HG03442 (cell line): Measurements from ENCODE around the gene SRPK3.
"Not testable (repeated sequence)": the region's sequence is repeated elsewhere in the genome, so short reads cannot be mapped to it uniquely, and the experiment has no call there.

Source experiments
- ATAC-seq: cut with Tn5 transposase; IDR thresholded peaks from one replicate; pipeline ENCODE4 v1.9.1; 2021; ENCODE audit warnings: mild to moderate bottlenecking, moderate library complexity; ENCODE audit not compliant: unreplicated experiment

The SRPK3 gene

DNA sequence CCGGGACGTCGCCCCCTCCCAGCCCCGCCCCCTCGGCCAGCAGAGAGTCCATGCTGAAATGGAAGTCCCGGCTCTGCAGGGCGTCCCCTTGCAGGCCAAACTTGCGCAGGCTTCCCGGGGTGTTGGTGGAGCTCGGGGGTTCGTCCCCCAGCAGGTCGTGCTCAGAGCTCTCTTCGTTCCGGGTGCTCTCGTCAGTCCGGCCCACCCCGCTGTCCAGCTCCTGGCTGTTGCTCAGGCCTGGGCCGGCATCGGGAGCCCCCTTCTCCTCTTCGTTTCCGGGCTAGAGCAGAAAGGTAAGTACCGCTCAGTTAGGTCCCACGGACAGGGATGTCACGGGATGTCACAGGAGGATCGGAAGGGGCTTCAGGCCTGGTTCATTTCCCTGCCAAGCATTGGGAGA lies 23.8 kb downstream of the SRPK3 start:
- ATAC-seq, result no peak

DNA sequence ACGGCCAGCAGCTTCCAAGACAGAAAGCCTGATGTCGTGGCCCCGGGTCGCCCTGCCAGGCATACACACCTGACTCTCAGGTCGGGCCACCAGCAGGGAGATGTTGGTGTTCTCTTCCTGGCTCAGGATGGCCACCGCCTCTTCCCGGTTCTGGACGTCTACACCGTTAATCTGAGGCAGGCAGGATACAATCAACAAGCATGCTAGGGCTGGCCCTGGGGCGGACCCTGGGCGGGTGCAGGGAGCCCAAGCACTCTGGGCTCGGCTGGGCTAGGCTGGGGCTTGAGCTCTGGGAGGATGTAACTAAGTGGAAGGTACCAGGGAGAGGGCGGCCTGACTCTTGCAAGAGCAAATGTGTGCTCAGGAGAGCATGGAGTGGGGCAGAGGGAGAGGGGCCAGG lies 24.6 kb downstream of the SRPK3 start:
- no peak for ATAC-seq

DNA sequence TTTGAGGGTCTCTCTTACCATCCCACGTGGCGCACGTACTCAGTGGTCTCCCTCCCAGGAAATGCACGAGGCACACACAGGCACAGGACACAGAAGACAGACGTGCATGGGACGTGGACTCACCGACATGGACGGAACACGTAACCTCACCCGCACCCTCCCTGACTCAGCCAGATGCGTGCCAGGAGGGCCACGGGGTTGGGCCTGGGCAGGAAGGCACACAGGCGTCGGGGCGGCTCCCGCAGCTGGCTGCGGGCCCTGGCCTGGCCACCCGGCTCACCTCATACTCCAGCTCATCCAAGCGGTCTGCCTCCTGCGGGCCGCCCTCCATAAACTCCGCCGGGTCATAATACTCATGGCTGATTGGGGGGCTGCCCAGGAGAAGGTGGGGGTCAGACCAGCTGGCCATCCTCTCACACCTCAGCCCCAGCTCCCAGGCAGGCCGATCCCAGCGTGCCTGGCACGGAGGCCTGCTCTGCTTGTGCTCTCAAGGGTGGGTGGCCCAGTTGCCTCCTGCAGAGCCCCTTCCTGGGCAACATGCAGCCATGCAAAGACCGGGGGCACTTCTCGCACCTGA lies 26.2 kb downstream of the SRPK3 start:
- no peak for ATAC-seq

DNA sequence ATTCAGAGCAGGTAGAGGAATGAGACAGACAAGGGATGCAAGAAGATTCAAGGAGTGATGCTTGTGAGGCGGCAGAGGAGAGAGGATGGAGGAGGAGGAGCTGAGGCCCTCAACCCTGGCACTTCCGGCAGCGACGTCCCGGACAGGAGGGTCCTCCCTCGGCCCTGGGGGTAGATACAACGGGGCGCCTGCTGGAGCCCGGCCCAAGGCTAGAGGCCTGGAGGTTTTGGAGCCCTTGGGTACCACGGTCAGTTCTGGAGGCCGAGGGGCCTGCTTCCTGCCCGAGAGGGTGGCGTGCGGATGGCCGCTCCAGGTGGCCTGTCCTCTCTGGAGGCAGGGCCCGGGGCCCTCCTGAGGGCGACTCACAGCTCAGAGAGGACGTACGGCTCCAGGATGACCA lies 27.1 kb downstream of the SRPK3 start:
- ATAC-seq, result no peak

DNA sequence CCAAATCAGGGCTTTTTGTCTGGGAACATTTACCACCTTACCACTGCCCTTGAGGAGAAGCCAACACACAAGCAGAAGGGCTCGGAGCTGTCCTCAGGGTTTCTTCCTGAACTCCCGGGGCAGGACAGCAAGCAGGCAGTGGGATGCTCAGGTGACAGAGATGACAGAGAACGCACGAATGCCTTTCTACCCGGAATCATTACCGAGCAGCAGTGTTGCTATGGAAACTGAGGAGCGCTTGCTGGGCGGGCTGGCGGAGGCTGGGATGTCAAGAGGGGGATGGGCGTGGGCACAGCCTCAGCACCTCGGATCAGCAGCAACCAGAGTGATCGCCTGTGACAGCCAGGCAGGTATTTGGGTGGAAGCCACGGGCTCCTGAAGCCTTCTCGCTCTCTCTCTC lies 31.4 kb downstream of the SRPK3 start:
- ATAC-seq, result no peak

DNA sequence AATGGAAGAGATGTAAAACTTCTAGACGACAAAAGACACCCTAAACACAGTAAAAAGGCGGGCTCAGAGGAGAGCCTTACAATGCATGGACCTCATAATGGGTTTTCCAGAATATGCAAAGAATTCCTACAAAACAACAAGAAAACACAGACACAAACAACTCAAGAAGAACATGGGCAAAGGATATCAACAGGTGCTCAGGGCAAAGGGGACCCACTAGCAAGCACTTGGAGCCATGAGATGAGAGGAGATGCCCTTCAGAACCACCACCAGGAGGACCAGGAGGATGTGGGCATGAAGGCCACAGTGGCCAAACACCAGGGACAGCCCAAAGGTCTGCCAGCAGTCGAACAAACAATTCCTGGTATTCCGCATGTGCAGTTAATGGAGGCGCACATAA lies 32.3 kb downstream of the SRPK3 start:
- ATAC-seq, result no peak

DNA sequence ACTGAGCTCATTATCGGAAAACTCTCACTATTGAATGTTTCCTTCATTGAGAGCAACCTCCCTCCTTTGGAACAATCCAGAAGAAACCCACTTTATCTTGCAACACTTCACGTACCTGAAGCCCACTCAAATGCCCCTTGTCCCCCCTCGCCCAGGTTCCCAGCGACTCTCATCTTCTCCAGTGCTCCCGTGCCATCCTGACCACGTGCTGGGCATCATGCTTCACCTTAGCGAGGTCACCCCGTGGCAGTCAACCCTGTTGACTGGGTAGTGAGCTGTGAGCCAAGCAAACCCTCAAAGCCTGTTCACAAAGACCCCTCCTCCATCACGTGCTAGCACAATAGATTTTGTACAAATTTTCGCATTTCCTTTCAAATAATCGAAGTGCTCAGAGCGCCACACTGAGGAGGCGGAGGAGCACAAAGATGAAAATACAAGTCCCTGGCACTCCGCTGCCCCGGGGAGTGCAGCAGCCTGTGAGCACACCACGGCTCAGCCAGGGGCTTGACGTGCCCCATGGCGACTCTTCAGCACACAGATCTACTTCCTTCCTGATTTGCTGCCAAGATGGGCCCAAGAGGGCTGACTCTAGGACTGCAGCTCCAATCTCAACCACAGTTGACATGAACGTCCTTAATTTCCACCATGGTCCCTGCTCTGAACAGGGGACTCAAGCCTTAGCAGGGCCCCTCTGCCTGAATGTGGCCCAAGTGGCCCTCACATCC lies 33.9 kb downstream of the SRPK3 start:
- ATAC-seq, result no peak

DNA sequence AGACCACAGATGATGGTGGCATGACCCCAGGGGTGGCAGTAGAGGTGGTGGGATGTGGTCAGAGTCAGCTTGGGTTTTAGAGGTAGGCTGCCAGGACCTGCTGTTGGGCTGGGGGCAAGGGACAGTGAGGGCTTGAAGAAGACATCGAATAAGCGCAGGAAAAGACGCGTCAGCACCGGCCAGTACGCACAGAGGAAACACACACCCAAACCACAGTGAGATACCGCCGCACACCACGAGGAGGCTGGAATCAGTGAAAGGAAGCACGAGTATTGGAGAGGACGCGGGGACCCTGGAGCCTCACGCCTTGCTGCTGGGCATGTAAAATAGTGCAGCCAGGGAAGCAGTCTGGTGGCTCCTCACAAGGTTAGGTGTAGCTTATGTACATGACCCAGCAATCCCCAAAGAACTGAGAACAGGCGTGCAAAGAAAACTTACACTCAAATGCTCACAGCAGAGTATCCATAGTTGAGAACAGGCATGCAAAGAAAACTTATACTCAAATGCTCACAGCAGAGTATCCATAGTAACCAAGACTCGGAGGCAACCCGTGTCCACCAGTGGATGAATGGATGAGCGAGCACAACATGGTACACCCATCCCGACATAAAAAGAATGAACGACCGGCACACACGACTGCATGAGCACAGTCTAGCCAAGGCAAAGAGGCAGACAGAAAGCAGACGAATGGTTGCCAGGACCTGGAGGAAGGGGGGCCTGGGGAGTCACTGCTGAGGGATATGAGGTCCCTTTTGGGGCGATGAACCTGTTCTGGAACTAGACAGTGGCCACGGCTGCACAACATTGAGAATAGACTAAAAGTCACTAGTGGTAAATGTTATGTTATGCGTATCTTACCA lies 36.2 kb downstream of the SRPK3 start:
- ATAC-seq, result no peak

DNA sequence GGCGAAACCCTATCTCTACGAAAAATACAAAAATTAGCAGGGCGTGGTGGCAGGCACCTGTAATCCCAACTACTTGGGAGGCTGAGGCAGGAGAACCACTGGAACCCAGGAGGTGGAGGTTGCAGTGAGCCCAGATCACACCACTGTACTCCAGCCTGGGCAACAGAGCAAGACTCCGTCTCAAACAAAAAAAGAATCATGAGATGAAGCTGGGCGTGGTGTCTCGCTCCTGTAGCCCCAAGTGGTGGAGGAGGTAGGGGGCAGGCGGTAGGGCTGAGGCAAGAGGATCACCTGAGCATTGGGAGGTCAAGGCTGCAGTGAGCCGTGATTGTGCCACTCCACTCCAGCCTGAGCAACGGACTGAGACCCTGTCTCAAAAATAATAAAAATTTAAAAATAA lies 37.2 kb downstream of the SRPK3 start:
- not testable (repeated sequence) for ATAC-seq

DNA sequence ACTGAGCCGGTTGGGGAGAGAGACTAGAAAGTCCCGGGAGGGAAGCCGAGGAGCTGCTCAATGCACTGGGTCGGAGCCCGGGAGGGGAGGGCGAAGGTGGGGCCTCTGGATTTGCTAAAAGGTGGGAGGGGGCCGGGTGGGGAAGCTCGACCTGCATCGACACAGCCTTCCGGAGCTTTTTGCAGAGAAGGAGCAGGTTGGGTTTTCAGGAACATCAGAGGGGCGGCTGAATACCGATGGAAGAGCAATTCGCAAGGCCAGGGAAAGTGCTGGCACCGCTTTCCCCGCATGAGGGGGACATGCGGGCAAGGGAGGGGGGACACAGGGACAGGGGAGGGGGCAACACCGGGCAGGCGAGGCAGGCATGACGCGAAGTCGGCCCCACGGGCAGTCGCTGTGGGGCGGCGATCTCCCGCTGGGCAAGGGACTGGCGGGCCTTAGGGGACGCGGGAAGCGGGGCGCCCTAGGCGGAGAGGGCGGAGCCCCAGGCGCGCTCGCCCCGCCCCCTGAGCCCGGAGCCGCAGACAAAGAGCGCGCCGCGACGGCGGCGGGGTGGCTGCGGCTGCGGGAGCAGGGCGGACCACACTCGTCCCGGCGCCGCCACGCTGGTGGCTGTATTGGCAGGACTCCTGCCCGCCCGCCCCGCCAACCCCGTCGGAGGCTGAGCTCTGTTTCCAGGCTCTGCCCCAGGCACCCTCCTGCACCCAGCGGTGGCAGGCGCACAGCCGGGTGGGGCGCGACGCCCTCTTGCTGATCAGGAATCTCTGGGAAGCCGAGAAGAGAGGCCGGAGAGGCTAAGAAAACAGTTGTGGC lies 37.9 kb downstream of the SRPK3 start:
- no peak for ATAC-seq

DNA sequence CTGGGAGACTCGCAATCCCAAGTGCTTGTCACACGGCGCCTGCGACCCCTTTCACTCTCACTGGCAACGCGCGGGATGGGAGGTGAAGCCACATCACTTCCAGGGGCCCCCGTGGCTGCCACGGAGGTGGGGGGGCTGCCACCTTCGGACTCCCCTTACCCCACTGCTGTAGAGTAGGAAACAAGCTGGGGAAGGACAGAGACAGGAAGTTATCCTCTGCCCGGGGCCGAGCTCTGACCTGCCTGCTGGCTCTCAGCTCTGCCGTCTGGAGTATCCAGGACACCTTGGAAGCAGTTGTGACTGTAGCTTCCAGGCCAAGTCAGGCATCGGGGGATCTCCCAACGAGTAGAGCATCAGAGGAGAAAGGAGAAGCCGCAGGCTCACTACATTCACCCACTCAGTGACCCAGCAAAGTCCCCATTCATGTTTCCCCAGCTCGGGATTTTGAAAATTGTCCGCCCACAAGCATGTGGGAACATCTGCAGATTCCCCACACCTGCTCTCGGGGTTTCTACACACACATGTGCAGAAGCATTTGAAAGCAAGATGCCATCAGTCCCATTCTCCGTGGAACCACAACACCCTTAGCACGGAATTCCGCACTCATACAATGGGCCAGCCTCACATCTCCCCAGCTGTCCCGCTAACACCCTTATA lies 38.7 kb downstream of the SRPK3 start:
- ATAC-seq, result no peak

DNA sequence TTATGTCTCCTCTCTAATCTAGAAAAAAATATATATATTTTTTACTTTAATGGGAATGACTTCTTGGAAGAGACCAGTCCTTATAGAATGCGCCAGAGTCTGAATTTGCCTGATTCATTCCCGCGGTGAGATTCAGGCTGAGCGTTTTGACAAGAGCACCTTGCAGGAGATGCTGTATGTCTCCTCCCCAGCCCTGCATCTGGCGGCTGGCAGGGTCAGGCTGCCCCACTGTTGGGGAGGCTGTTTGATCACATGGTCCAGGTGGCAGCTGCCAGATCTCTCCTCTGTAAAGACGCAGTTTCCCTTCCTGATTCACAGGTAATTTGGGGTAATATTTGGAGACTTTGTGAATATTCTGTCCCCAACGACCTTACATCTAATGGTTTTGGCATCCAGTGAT lies 39.8 kb downstream of the SRPK3 start:
- no peak for ATAC-seq

DNA sequence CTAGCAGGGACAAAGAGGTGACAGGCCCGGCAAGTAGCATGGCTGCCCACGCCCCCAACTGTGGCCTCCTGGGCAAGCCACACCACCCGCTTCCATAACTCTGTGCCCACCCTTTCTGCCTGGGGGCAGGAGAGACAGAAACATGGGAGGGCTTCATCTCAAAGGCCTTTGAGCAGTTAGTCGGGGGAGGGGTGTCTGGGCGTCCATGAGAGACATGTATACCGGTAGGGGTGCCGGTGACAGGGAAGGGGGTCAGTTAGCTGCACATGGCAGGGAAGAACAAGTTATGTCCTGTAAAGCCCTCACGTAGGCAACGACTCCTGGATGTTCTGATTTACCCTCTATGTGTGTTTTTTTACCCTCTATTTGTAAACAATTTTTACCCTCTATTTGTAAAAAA lies 40.2 kb downstream of the SRPK3 start:
- ATAC-seq, result no peak

DNA sequence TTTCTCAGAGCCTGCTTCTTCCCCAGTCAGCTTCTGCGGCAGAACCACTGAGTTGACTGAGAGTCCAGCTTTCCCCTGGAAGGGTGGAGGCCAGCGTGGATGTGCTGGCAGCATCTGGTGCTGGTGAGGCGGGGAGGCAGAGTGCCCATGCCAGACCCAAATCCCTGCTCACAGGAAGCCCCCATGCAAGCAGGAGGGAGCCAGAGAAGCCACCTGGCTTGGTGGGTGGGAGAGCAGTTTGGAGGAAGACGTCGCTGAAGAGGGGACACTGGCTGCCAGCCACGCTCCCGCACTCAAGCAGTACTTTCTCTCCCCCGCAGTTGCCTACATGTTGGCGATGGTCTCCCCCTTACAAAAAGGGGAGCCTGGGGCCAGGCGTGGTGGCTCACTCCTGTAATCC lies 43.5 kb downstream of the SRPK3 start:
- no peak for ATAC-seq

DNA sequence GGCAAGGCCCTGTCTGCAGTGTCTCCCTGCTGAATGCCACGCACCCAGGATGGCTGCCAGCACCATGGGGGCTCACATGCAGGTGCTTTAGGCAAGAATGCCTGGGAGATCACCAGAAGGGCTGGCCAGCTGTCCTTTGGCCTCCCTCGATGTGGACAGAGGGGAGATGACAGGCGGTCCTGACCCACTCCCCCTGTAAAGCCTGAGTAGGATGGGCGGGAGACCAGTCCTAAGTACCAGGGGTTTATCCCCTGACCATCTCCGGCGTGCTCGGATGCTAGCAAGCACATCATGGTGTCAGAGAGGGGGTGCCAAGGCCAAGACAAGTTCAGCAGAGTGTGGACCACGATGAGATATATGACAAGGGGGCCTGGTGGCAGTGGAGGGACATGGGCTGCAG lies 44.2 kb downstream of the SRPK3 start:
- no peak for ATAC-seq

DNA sequence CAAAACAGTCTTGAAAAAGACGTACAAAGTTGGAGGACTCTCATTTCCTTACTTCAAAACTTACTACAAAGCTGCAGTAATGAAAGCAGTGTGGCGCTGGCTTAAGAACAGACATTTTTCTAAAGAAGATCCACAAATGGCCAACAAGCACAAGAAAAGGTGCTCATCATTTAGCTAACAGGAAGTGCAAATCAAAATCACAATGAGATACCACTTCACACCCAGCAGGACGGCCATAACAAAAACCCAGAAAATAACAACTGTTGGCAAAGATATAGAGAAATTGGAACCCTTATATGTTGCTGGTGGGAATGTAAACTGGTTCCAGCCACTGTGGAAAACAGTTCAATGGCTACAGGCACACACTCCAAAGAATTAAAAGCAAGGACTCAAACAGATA lies 46.2 kb downstream of the SRPK3 start:
- no peak for ATAC-seq

DNA sequence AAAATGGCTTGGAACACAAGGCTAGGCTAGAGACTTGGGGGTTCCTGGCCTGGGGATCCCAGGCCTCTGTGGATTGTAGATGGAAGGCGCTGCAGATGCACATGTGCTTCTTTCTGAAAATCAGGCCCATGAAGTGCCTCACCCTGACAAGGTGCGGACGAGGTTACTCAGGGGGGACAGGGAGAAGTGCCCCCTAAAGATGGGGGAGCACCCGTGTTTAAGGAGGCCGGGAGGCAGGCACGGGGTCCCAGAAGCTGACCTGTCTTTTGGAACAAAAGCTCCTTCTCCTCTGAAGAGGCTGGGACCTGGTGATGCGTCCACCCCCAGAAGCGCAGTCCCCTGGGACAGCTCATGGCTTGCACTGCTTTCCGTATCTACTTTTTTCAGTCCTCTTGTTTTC lies 47.1 kb downstream of the SRPK3 start:
- ATAC-seq, result no peak

DNA sequence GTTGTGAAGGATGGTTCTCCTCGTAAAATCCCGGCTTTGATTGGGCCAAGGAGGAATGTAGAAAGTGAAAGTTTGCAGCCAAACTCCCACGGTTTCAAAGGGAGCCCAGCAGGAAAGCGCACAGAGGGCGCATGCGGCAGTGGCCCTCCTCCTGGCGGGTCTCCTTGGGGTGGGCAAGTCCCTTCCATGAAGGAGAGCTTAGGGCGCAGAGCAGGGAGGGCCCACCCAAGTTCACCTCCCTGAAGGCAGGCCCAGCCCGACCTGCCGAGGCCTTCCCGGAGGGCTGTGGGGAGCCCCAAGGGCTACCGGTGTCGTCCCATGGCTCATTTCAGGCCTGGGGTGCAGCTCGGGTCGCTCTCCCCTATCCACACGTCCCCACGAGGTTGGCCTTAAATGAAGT lies 47.5 kb downstream of the SRPK3 start:
- no peak for ATAC-seq

DNA sequence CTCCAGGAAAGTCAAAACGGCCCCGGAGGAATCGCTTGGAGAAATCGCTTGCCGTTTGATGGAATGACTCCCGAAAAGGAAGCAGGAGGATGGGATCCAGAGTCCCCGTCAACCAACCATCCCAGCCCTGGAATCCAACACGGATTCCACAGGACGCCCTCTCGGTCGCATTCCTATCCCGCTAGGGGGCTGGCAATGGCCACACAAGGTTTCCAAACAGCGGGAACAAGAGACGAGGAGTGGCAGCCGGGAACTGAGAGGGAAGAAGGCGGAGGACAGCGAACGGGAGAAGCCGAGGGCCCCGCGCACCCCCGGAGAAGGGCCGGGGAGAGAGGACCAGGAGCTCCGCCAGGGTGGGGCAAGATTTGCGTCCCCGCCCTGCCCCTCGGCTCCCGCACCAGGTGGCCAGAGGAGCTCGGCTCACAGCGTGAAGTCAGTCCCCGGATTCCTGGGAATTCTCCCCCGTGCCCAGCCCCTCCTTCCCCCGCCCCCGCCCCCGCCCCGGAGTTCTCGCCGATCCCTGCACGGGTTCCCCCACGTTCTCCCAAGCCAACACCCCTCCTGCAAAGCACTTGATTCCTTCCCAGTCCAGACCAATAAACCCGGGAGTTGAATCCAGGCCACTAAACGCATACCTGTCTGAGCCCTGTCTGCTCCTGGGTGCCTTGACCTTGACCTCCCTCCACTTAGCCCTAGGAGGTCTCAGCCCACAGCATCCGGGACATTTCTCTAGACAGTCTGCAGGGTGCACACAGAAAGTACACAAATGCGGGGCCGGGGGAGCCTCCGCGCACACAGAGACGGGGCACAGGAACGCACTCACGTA lies 48.1 kb downstream of the SRPK3 start:
- ATAC-seq, result no peak

DNA sequence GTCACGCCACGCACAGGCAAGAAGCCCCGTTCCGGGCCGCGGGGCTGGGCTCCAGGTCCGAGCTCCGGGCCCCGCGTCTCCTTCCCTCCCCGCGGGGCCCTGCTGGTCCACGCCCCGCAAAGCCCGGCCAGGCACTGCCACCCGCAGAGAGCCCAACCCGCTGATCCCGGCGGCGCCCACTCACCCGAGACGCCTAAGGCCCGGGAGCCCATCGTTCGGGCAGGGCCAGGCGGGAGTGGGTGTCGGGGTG lies 48.6 kb downstream of the SRPK3 start:
- no peak for ATAC-seq
